Natural killer cell (primary cell): ENCODE results near the gene EFNA3. TPM values are rescaled to one million over a fixed set of nuclear protein-coding genes. Genes with fewer than 3 reads are reported as not detected.

ENCODE experiments used
- ATAC-seq, 3 donors: fragments of 150-1000 bp in 2 of 3; fragments of 200-7000 bp in 1 of 3; cut with Tn5 transposase; 1 replicate in 1 of 3; 2 replicates in 2 of 3; pipeline ENCODE4 v1.10.0; 2021; ENCODE audit warnings: mild to moderate bottlenecking in 2 of 3, moderate library complexity in 2 of 3
- DNase-seq, 2 donors: peaks; one replicate each; pipeline versions ENCODE4 v3.0.0 to v3.0.0-alpha.2; 2013 to 2021; ENCODE audit warnings: mixed read lengths in 1 of 2
- H3K27ac ChIP-seq: one replicate; pipeline ENCODE4 v1.5.1; 2013; ENCODE audit warnings: mild to moderate bottlenecking, low read length
- H3K27me3 ChIP-seq: one replicate; pipeline ENCODE4 v1.6.1; 2013; ENCODE audit warnings: low read length; ENCODE audit not compliant: control insufficient read depth, insufficient read depth
- H3K36me3 ChIP-seq: one replicate; pipeline ENCODE4 v1.6.1; 2013; ENCODE audit warnings: low read length; ENCODE audit not compliant: control insufficient read depth, insufficient read depth
- H3K4me1 ChIP-seq: one replicate; pipeline ENCODE4 v1.6.1; 2013; ENCODE audit warnings: low read length; ENCODE audit not compliant: control insufficient read depth, insufficient read depth
- H3K4me3 ChIP-seq: one replicate; pipeline ENCODE4 v1.5.1; 2013; ENCODE audit warnings: low read length
- H3K9me3 ChIP-seq: one replicate; pipeline ENCODE4 v1.6.1; 2013; ENCODE audit warnings: low read length; ENCODE audit not compliant: control insufficient read depth, insufficient read depth
- H3K27ac Mint-ChIP-seq, 2 donors: one replicate each; pipeline ENCODE4 v1.8.0; 2022; ENCODE audit warnings: mild to moderate bottlenecking in 2 of 2, mixed read lengths in 2 of 2, moderate library complexity in 1 of 2
- H3K27me3 Mint-ChIP-seq, 2 donors: one replicate each; pipeline ENCODE4 v1.8.0; 2022; ENCODE audit warnings: low read depth in 2 of 2, mixed read lengths in 2 of 2
- H3K36me3 Mint-ChIP-seq: one replicate; pipeline ENCODE4 v1.8.0; 2022; ENCODE audit warnings: mixed read lengths
- H3K4me1 Mint-ChIP-seq, 2 donors: one replicate each; pipeline ENCODE4 v1.8.0; 2022; ENCODE audit warnings: mixed read lengths in 2 of 2
- H3K4me3 Mint-ChIP-seq: one replicate; pipeline ENCODE4 v1.8.0; 2022; ENCODE audit warnings: mild to moderate bottlenecking, moderate library complexity, mixed read lengths
- H3K9me3 Mint-ChIP-seq, 2 donors: one replicate each; pipeline ENCODE4 v1.8.0; 2022; ENCODE audit warnings: mixed read lengths in 2 of 2
- CTCF ChIP-seq: fragments of 200-600 bp; IDR thresholded peaks from one replicate; pipeline ENCODE4 v1.8.0; 2022; ENCODE audit warnings: antibody characterized with exemption
- WGBS: methylation state at CpG from one replicate; pipeline ENCODE4 v1.1.7; 2013; ENCODE audit warnings: missing lambda C conversion rate; ENCODE audit not compliant: insufficient coverage; 5-methylcytosine and 5-hydroxymethylcytosine counted together
- intact Hi-C: fragments of 100-400 bp; cut with micrococcal nuclease; formaldehyde crosslinking; loops from one replicate; pipeline ENCODE4 v1.14.2; 2022
- total RNA-seq, 4 donors: library from RNA; stranded (reverse); fragments of 120-200 nt in 1 of 4; gene quantifications; one replicate each; pipeline versions ENCODE4 v1.2.3 to v1.2.4, GENCODE V29; 2013 to 2022

The EFNA3 gene
- total RNA-seq, 3 donors from 2014 or later (not counting 1 experiment from before 2014, with no cell fraction given) = 0.52 to 1.1 (median 0.68) TPM

DNA sequence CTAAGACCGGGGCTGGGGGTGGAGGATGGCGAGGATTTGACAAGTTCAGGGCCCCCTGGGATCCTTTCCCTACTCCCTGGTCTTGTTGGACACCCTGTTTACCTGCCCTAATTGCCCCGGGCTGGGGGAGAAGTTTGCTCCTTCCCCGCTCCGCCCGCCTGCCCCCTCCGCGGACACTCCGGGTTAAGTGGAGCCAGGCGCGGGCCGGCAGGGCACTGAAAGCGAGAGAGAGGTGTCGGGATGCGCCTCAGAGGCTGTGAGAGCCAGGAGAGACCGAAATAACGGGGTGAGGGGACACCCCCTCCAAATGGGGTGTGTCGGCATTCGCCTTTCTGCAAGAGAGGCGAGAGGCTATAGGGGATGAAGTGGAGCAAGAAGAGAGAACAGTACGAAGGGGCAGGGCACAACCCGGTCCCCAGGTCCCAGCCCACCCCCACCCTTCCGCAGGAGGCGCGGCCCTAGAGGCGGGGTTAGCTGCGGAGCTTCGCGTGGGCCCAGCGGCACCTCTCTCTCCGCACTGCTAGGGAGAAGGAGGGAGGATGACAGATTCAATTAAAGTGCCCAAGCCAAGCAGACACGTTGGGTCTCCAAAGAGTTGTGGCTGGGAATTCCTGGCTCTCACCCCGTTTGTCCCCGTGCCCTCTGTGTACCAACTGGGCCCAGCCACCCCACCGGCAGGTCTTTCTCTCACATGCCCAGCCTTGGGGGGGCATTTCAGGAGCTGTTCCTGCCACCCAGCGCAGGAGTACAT lies 3.8 kb downstream of the EFNA3 start:
- ATAC-seq = no peak
- peaks cover 25 to 37% of the 10 kb centered on the region in 2 donors for H3K27me3 Mint-ChIP-seq
- H3K36me3 Mint-ChIP-seq = no peaks in the 10 kb centered on the region
- intact Hi-C loops = no loop called here
- H3K27ac Mint-ChIP-seq = no peak overlapping the region
- Histone ChIP-seq H3K4me3 (no peak overlapping the region), H3K4me1 (peaks cover 68% of the 10 kb centered on the region), H3K27me3 (peaks cover 52% of the 10 kb centered on the region), H3K27ac (no peak overlapping the region), H3K9me3 (no peaks in the 10 kb centered on the region), H3K36me3 (no peaks in the 10 kb centered on the region)
- TF ChIP-seq CTCF = no peak
- no peaks in the 10 kb centered on the region for H3K9me3 Mint-ChIP-seq
- H3K4me3 Mint-ChIP-seq = peak overlapping the region; percentile 60
- peak in 1 of 2 donors; percentile 56 for DNase-seq
- peaks cover 38 to 62% of the 10 kb centered on the region in 2 donors for H3K4me1 Mint-ChIP-seq
- WGBS = 5% methylated on average over 32 of the region's 36 CpGs

- Mint-ChIP-seq H3K9me3 (no peaks in the 10 kb centered on the region), H3K4me3 (no peak overlapping the region), H3K27ac (no peak overlapping the region), H3K36me3 (no peaks in the 10 kb centered on the region), H3K27me3 (peaks cover 25 to 32% of the 10 kb centered on the region in 2 donors), H3K4me1 (peaks cover 38 to 62% of the 10 kb centered on the region in 2 donors)
- H3K27me3 ChIP-seq = peaks cover 52% of the 10 kb centered on the region
- no peaks in the 10 kb centered on the region for H3K9me3 ChIP-seq
- DNase-seq (peak in 1 of 2 donors; percentile 13), ATAC-seq (no peak)
- peaks cover 68% of the 10 kb centered on the region for H3K4me1 ChIP-seq
- H3K27ac ChIP-seq = no peak overlapping the region
- no peak overlapping the region for H3K4me3 ChIP-seq
- 75% methylated on average over 6 of the region's 6 CpGs for WGBS
- intact Hi-C loops = no loop called here
- no peaks in the 10 kb centered on the region for H3K36me3 ChIP-seq
- no peak for TF ChIP-seq CTCF
Measured at GRCh38 chr1:155083052-155083541, 4.5 kb downstream of the EFNA3 start.

GRCh38 chr1:155083865-155084721 lies 5.5 kb downstream of the EFNA3 start:
- ATAC-seq (no peak), DNase-seq (peak in 1 of 2 donors; percentile 66)
- H3K9me3 Mint-ChIP-seq = no peaks in the 10 kb centered on the region
- peaks cover 61% of the 10 kb centered on the region for H3K4me1 ChIP-seq
- peaks cover 50% of the 10 kb centered on the region for H3K27me3 ChIP-seq
- peaks cover 38 to 60% of the 10 kb centered on the region in 2 donors for H3K4me1 Mint-ChIP-seq
- peak overlapping the region; percentile 94 for H3K4me3 Mint-ChIP-seq
- no peak overlapping the region for H3K4me3 ChIP-seq
- WGBS = 35% methylated on average over 18 of the region's 21 CpGs
- no peaks in the 10 kb centered on the region for H3K9me3 ChIP-seq
- no peak for TF ChIP-seq CTCF
- H3K27ac Mint-ChIP-seq = peak overlapping the region; percentile 87 to 96
- H3K27me3 Mint-ChIP-seq = peaks cover 24 to 32% of the 10 kb centered on the region in 2 donors
- H3K27ac ChIP-seq = no peak overlapping the region
- H3K36me3 Mint-ChIP-seq = no peaks in the 10 kb centered on the region
- no peaks in the 10 kb centered on the region for H3K36me3 ChIP-seq
- intact Hi-C loops = loop anchor here (2.0 kb wide), 2 partner anchors 13 to 89 kb away; partner anchors contain the start of genes KRTCAP2 and TRIM46
